RPMI7951 (cell line): ENCODE measurements around the gene TTLL8. TPM values are rescaled to one million over a fixed set of nuclear protein-coding genes. Genes with fewer than 3 reads are reported as not detected.

Experiments
- DNase-seq: peaks from one replicate; pipeline ENCODE4 v3.0.0-alpha.2; 2012; ENCODE audit warnings: low read depth
- total RNA-seq: library from RNA; depleted of rRNA; stranded (reverse); fragments of >200 nt; shearing (Covaris generic); gene quantifications from 2 replicates; pipeline ENCODE4 v1.2.3, GENCODE V29; 2014

Gene TTLL8
- total RNA-seq, 1 experiment from 2014 or later: not detected

DNA sequence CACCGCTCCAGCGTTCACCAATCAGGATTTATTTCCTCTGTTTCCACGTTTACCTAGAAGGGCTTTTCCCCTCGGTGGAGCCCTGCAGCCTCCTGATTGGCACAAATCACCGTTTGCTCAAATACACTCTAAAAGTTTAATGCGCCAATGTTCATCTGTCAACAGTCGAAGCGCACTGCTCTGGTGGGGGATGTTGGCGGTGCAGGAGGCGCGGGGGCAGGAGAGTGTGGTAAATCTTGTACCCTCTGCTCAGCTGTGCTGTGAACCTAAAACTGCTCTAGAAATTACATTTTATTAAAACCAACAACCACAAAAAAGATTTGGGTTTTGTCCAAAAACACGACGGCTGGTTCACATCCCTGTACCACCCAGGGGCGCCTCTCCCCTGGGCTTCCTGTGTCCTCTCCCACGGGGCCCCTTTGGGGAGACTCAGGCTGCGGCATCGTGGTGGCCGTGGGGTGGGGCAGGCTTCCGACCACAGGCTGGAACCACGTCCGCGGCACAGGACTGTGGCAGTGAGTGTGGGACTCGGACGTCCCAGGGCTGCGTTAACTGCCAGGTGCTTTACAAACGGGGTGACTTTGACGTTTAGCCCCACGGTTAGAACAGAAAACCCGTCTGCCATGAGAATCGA, 13.5 kb downstream of the TTLL8 start:
- no peak for DNase-seq

DNA sequence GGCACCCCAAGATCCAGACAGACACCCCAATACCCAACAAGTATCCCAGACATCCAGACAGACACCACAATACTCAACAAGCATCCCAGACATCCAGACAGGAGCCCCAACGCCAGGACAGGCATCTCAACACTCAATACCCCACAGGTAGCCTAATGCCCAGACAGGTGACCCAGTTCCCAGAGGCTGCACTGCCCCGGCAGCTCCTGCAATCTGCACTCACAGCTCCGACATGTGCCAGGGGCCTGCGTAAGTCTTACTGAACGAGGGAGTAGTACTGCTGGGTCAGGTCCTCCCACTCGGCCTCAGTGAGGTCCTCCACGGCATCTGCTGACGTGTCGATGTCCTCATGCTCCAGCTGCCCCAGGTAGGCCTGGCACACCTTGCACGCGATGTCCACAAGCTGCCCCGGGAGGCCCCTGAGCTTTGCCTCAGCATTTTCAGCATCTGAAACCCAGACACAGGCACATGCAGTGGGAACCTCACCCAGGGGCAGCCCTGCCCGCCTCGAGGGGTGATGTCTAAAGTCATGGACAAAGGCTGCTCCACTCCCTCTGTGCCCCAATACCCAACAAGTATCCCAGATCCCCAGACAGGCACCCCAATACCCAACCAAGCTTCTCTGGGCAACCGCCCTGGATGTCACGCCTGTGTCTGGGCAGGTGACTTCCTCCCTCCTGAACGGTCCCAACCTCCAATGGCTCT, 16.6 kb downstream of the TTLL8 start:
- DNase-seq: no peak

DNA sequence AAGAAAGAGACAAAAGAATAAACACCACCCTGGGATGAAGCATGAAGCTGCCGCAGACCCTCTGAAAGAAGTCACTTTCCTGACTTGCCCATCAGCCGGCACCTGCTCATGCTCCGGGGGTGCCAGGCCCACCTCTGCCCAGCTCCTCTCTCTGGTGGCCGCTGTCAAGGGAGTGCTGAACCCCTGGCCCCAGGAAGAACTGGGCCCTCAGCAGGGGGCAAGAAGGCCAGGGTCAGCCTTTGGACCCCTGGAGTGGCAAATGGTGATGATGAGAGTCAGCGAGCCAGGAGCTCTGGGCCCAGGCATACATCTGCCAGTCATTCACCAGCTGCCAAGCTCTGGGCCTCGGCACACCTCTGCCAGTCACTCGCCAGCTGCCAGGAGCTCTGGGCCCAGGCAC, 17.4 kb downstream of the TTLL8 start:
- DNase-seq: no peak

GRCh38 chr22:50039669-50040443, 18.2 kb downstream of the TTLL8 start:
- DNase-seq: no peak

GRCh38 chr22:50035976-50036724, 21.9 kb downstream of the TTLL8 start:
- DNase-seq: no peak

- DNase-seq: no peak
Measured at GRCh38 chr22:50035131-50035881, 22.8 kb downstream of the TTLL8 start.

- no peak for DNase-seq
Measured at GRCh38 chr22:50034126-50035081, 23.7 kb downstream of the TTLL8 start.

DNA sequence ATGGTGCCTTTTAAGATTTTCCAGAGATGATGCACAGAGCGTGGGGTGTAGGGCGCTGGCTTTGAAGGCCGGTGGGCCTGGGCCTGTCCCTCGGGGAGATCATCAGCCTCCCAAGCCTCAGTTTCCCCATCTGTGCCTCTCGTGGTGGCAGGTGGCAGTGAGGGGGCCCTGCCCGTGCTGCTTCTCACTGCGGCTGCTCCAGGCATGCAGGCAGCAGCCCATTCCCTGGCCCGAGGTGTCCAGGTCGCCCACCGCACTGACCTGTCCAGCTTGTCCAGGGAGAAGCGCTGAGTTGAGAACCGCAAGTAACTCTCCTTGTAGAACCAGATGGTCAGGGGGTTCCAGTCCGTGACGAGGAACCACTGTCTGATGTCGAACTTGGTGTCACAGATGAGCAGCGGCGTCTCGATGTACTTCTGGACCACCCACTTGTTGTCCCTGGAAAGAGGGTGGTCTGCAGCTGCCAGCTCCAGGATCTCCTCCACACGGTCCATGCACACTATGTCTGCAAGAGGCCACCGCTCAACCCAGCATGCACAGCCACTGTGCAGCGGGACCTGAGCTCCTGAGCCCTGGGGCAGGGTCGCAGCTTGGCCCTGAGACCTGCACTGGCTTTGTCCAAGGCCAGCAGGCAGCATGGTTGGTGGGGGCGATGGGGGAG, 25.0 kb downstream of the TTLL8 start:
- no peak for DNase-seq

- DNase-seq: no peak
Measured at GRCh38 chr22:50032109-50032871, 25.8 kb downstream of the TTLL8 start.

- no peak for DNase-seq
Measured at GRCh38 chr22:50031189-50032091, 26.7 kb downstream of the TTLL8 start.

DNA sequence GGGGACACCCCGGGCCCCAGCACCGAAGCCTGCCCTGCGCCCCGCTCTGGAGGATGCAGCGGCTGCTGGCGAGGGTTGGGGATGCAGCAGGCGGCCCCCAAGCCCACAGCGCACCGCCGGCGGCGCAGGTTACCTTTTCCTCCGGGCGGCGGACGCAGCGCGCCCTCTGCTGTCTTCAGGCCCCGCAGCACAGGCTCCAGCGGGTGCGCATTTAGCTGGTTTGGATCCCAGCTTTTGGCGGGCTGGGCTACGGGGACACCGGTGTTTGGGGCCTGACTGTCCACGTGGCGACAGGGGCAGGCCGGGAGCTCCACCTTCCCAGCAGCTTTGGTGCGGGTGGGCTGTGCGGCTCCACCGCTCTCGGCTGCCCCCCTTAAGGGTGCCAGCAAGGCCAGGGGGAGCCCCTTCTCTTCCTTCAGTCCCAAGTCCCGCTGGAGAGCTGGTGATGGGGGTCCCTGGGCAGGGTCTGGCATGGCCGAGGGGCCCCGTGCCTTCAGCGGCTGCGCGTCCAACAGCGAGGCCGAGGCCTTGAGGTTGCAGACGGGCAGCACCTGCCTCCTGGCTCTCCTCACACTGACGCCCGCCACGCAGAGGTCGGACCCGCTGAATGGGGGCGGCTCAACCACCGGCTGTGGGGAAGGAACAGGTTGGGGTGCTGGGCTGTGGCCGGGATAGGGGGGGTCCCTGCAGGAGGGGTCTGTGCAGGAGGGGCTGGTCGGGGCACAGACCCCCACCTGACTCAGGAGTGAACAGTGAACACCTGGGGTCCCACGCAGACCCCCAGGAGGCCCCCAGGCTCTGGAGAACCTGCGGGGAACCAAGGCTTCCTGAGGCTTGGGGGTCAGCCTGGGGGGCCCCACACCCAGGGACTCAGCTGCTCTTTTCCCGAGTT, 27.6 kb downstream of the TTLL8 start:
- peak; percentile 58 for DNase-seq

- DNase-seq: peak; percentile 98
Measured at GRCh38 chr22:50027639-50028537, 30.2 kb downstream of the TTLL8 start.

- DNase-seq: no peak
Measured at GRCh38 chr22:50025993-50026392, 32.1 kb downstream of the TTLL8 start.

DNA sequence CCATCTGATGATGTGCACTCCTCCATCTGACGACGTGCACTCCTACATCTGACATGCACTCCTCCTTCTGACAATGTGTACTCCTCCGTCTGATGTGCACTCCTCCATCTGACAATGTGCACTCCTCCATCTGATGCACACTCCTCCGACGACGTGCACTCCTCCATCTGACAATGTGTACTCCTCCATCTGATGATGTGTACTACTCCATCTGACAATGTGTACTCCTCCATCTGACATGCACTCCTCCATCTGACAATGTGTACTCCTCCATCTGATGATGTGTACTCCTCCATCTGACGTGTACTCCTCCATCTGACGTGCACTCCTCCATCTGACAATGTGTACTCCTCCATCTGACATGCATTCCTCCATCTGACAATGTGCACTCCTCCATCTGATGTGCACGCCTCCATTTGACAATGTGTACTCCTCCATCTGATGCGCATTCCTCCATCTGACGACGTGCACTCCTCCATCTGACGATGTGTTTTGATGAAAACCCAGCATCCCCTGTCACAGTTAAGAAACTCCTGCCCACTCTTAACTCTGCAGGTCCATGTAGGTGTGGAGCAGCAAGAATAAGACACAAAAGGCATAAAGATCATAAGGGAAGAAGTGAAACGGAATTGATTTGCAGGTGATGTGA, 35.8 kb downstream of the TTLL8 start:
- DNase-seq: no peak

GRCh38 chr22:50020606-50021005, 37.5 kb downstream of the TTLL8 start:
- DNase-seq: no peak
